Ramos (cell line): ENCODE measurements around the gene NMNAT3.

ENCODE experiments used
- in situ Hi-C: fragments of 300-500 bp; cut with MboI; formaldehyde crosslinking; loops from one replicate; pipeline ENCODE4 v1.14.3; 2022; ENCODE audit warnings: low sequenced_read_pairs; ENCODE audit not compliant: unreplicated experiment

Gene NMNAT3

GRCh38 chr3:139676108-139676507, 1.7 kb downstream of the NMNAT3 start:
- in situ Hi-C loops, result no loop called here

- in situ Hi-C loops, result no loop called here
Measured at GRCh38 chr3:139675327-139675726, 2.4 kb downstream of the NMNAT3 start.

- in situ Hi-C loops, result no loop called here
Measured at GRCh38 chr3:139674571-139675260, 3.1 kb downstream of the NMNAT3 start.

- in situ Hi-C loops, result no loop called here
Measured at GRCh38 chr3:139672884-139673283, 4.9 kb downstream of the NMNAT3 start.

- in situ Hi-C loops, result no loop called here
Measured at GRCh38 chr3:139671863-139672646, 5.7 kb downstream of the NMNAT3 start.

GRCh38 chr3:139671107-139671506, 6.7 kb downstream of the NMNAT3 start:
- in situ Hi-C loops, result no loop called here

- in situ Hi-C loops, result no loop called here
Measured at GRCh38 chr3:139670196-139670595, 7.6 kb downstream of the NMNAT3 start.

- in situ Hi-C loops, result no loop called here
Measured at GRCh38 chr3:139668332-139668731, 9.4 kb downstream of the NMNAT3 start.

GRCh38 chr3:139664958-139665357, 12.8 kb downstream of the NMNAT3 start:
- in situ Hi-C loops, result no loop called here

GRCh38 chr3:139660269-139660668, 17.5 kb downstream of the NMNAT3 start:
- in situ Hi-C loops, result no loop called here

- in situ Hi-C loops, result no loop called here
Measured at GRCh38 chr3:139659511-139659910, 18.3 kb downstream of the NMNAT3 start.

- in situ Hi-C loops, result no loop called here
Measured at GRCh38 chr3:139657936-139658335, 19.8 kb downstream of the NMNAT3 start.

GRCh38 chr3:139657434-139657833, 20.3 kb downstream of the NMNAT3 start:
- in situ Hi-C loops, result no loop called here

- in situ Hi-C loops, result no loop called here
Measured at GRCh38 chr3:139655909-139656595, 21.7 kb downstream of the NMNAT3 start.

GRCh38 chr3:139654637-139655365, 23.0 kb downstream of the NMNAT3 start:
- in situ Hi-C loops, result no loop called here

- in situ Hi-C loops, result no loop called here
Measured at GRCh38 chr3:139653582-139653981, 24.2 kb downstream of the NMNAT3 start.

- in situ Hi-C loops, result no loop called here
Measured at GRCh38 chr3:139652561-139652960, 25.2 kb downstream of the NMNAT3 start.

- in situ Hi-C loops, result no loop called here
Measured at GRCh38 chr3:139647866-139648435, 29.8 kb downstream of the NMNAT3 start.

GRCh38 chr3:139646512-139646911, 31.3 kb downstream of the NMNAT3 start:
- in situ Hi-C loops, result no loop called here

- in situ Hi-C loops, result no loop called here
Measured at GRCh38 chr3:139642996-139643395, 34.8 kb downstream of the NMNAT3 start.
